ENCODE measurements around the gene LILRB3. TPM values are rescaled to one million over a fixed set of nuclear protein-coding genes. Genes with fewer than 3 reads are reported as not detected.
A peak's percentile ranks its signal among the peaks of the same experiment; 100 is the strongest.
"Not testable (repeated sequence)": the region's sequence is repeated elsewhere in the genome, so short reads cannot be mapped to it uniquely, and the experiment has no call there.

The LILRB3 gene
- polyA plus RNA-seq, 3 donors from 2014 or later: 0.21 to 2.7 (median 0.59) TPM

- H3K4me3 Mint-ChIP-seq: no peak overlapping the region
- H3K27me3 Mint-ChIP-seq (ENCODE audit: low read depth in 3 of 3): peaks cover 3 to 15% (median 7%) of the 10 kb centered on the region in 3 donors
Observed at GRCh38 chr19:54231077-54231931, 8.5 kb upstream of the LILRB3 start.

DNA sequence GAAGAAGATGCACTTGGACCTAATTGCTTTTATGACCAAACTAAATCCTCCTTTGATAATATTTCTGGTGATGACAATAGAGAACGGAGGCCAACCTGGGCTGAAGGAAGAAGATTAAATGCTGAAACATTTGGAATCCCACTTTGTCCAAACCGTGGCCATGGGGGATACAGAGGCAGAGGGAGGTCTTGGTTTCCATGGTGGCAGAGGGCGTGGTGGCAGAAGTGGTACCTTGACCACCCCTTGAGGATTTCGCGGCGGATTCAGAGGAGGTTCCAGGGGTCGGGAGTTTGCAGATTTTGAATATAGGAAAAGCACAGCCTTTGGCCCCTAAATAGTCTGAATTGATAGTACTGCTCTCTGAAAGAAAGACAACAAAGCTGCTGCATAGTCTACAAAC, 7.2 kb upstream of the LILRB3 start:
- Mint-ChIP-seq H3K36me3 (no peaks in the 10 kb centered on the region), H3K4me3 (no peak overlapping the region), H3K4me1 (peaks cover 0 to 4% of the 10 kb centered on the region in 2 donors), H3K27me3 (ENCODE audit: low read depth in 3 of 3) (peaks cover 3 to 15% (median 3%) of the 10 kb centered on the region in 3 donors), H3K27ac (no peak overlapping the region), H3K9me3 (peaks cover 0 to 2% (median 0%) of the 10 kb centered on the region in 6 donors)
- no peak for DNase-seq

More at GRCh38 chr19:54231077-54231931, 8.5 kb upstream of the LILRB3 start:
- H3K27ac Mint-ChIP-seq: peak overlapping the region in 1 of 6 donors; percentile 76
- peaks cover 0 to 4% of the 10 kb centered on the region in 2 donors for H3K4me1 Mint-ChIP-seq
- H3K9me3 Mint-ChIP-seq: peaks cover 0 to 2% (median 0%) of the 10 kb centered on the region in 6 donors
- H3K36me3 Mint-ChIP-seq: no peaks in the 10 kb centered on the region
- DNase-seq: peak; percentile 70 to 82 (median 82)

DNA sequence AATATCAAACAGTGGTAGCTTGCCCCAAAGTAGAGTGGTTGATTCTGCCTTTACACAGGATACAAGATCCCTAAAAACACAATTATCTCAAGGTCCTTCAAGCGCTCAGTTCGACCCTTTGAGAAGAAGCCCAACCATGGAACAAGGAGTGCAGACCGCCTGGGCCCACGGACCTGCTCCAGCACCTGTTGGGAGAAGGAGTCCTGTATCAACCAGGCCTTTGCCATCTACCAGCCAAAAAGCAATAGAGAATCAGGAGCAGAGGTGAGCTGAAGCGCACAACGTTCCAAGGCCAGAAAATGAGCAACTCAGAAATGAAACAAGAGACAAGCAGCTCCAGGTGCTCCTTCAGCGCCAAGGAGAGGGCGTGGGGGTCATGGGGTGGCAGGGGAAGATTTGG, 6.3 kb upstream of the LILRB3 start:
- Mint-ChIP-seq H3K27ac (no peak overlapping the region), H3K27me3 (ENCODE audit: low read depth in 3 of 3) (peaks cover 3 to 15% (median 3%) of the 10 kb centered on the region in 3 donors), H3K4me1 (peaks cover 0 to 4% of the 10 kb centered on the region in 2 donors), H3K9me3 (peaks cover 0 to 2% (median 0%) of the 10 kb centered on the region in 6 donors), H3K4me3 (no peak overlapping the region), H3K36me3 (no peaks in the 10 kb centered on the region)
- DNase-seq: no peak

- H3K9me3 Mint-ChIP-seq; H3K27me3 Mint-ChIP-seq (ENCODE audit: low read depth in 3 of 3); H3K4me1 Mint-ChIP-seq; H3K27ac Mint-ChIP-seq; H3K36me3 Mint-ChIP-seq; H3K4me3 Mint-ChIP-seq; DNase-seq: not testable (repeated sequence)
Observed at GRCh38 chr19:54224619-54225018, 1.8 kb upstream of the LILRB3 start.

- H3K9me3 Mint-ChIP-seq; H3K4me1 Mint-ChIP-seq; H3K4me3 Mint-ChIP-seq; H3K27me3 Mint-ChIP-seq (ENCODE audit: low read depth in 3 of 3); H3K27ac Mint-ChIP-seq; DNase-seq; H3K36me3 Mint-ChIP-seq: not testable (repeated sequence)
Observed at GRCh38 chr19:54223937-54224281, 1.1 kb upstream of the LILRB3 start.

DNA sequence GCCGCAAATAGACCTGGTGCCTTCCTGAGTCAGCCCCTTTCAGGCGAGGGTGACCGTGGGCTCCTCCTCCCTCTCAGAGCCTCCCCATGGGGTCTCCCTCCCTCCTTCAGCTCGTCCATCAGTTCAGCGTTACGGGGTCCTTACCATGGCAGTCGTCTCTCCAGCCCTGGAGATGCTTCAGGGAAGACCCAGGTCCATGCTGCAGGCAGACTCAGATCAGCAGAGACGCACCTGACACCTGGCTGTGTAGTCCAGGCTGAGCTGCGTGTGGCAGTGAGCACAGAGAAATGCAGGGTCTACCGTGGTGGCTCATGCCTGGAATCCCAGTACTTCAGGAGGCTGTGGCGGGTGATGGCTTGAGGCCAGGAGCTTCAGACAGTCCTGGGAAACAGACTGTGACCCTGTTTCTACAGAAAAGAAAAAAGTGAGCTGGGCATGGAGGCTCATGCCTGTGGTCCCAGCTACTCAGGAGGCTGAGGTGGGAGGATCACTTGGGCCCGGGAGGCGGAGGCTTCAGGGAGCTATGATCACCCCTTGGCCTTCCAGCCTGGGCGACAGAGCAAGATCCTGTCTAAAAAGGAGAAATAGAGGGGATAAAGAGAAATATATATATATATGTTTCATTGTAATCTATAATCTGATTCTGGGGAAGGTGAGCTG, 600 bp upstream of the LILRB3 start:
- peak overlapping the region in 1 of 6 donors; percentile 85 for H3K27ac Mint-ChIP-seq
- H3K27me3 Mint-ChIP-seq (ENCODE audit: low read depth in 3 of 3); DNase-seq; H3K9me3 Mint-ChIP-seq; H3K4me3 Mint-ChIP-seq; H3K36me3 Mint-ChIP-seq; H3K4me1 Mint-ChIP-seq: not testable (repeated sequence)

DNA sequence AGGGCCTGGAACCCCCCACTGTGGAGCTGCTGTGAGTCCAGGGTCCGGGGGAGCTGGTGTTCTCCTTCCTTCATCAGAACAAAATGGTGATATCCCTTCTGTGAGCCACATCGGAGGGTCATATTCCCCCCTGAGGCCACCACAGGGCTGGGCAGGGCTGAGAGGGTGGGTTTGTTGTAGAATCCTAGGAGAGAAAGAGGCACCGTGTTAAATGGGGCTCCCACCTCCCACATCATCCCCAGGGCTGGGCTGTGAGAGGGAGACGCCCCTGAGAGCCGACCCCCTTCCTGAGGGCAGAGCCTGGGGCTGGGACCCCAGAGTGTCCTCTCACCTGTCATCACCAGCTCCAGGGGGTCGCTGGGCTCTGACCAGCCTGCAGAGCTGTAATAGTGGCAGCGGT, 860 bp downstream of the LILRB3 start:
- not testable (repeated sequence) for H3K27me3 Mint-ChIP-seq (ENCODE audit: low read depth in 3 of 3); H3K27ac Mint-ChIP-seq; H3K36me3 Mint-ChIP-seq; H3K4me1 Mint-ChIP-seq; DNase-seq; H3K9me3 Mint-ChIP-seq; H3K4me3 Mint-ChIP-seq

DNA sequence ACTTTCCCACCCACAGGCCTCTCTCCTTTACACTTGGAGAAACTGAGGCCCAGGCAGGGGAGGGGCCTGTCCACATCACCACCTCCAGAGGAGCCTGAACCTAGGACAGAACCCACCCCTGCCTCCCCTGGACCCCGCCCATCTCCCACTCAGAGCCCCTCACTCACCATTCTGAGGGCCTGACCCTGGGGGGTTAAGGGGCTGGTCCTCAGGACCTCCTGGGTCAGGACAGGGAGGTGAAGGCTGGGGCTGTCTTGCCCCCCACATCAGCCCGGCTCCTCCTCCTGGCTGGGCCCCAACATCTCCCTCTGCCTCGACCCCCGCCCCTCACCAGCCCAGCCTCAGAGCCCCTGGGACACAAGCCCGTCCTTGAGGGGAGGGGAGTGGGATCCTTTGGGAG, 3.1 kb downstream of the LILRB3 start:
- not testable (repeated sequence) for H3K4me3 Mint-ChIP-seq; H3K36me3 Mint-ChIP-seq; H3K4me1 Mint-ChIP-seq; H3K27ac Mint-ChIP-seq; DNase-seq; H3K27me3 Mint-ChIP-seq (ENCODE audit: low read depth in 3 of 3); H3K9me3 Mint-ChIP-seq

- H3K36me3 Mint-ChIP-seq: peaks cover 0 to 5% (median 0%) of the 10 kb centered on the region in 3 donors
- no peak overlapping the region for H3K4me3 Mint-ChIP-seq
- peaks cover 2 to 3% (median 3%) of the 10 kb centered on the region in 3 donors for H3K27me3 Mint-ChIP-seq (ENCODE audit: low read depth in 3 of 3)
- H3K9me3 Mint-ChIP-seq: no peaks in the 10 kb centered on the region
- no peak for DNase-seq
- H3K4me1 Mint-ChIP-seq: no peaks in the 10 kb centered on the region
- H3K27ac Mint-ChIP-seq: no peak overlapping the region
Observed at GRCh38 chr19:54218960-54219661, 3.7 kb downstream of the LILRB3 start.

DNA sequence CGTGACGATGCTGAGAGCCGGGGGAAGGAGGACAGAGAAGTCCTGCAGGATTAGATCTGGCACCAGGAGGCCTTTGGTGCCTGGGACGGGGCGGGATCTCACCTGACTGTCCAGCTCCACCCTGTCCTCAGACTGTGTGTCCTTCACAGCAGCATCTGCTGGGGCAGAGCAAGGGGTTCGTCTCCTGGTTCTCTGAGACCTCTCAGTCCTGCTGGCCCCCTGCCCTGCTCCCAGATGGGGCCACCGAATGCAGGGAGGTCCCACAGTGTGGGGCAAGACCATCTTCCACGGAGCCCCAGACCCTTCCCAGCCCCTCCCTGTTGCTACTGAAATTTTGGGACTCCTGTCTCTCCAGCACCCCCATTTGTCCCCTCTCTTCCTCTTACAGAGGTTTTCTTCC, 4.5 kb downstream of the LILRB3 start:
- peaks cover 0 to 5% (median 0%) of the 10 kb centered on the region in 3 donors for H3K36me3 Mint-ChIP-seq
- peaks cover 1 to 2% (median 2%) of the 10 kb centered on the region in 3 donors for H3K27me3 Mint-ChIP-seq (ENCODE audit: low read depth in 3 of 3)
- DNase-seq: no peak
- H3K27ac Mint-ChIP-seq: no peak overlapping the region
- no peak overlapping the region for H3K4me3 Mint-ChIP-seq
- H3K9me3 Mint-ChIP-seq: no peaks in the 10 kb centered on the region
- no peaks in the 10 kb centered on the region for H3K4me1 Mint-ChIP-seq

GRCh38 chr19:54217517-54218247, 5.1 kb downstream of the LILRB3 start:
- H3K27me3 Mint-ChIP-seq (ENCODE audit: low read depth in 3 of 3); H3K4me3 Mint-ChIP-seq; H3K4me1 Mint-ChIP-seq; DNase-seq; H3K9me3 Mint-ChIP-seq; H3K36me3 Mint-ChIP-seq: not testable (repeated sequence)
- peak overlapping the region in 1 of 6 donors; percentile 39 for H3K27ac Mint-ChIP-seq

GRCh38 chr19:54216869-54217268, 5.9 kb downstream of the LILRB3 start:
- peaks cover 0 to 1% (median 0%) of the 10 kb centered on the region in 3 donors for H3K27me3 Mint-ChIP-seq (ENCODE audit: low read depth in 3 of 3)
- H3K4me1 Mint-ChIP-seq: peaks cover 0 to 5% of the 10 kb centered on the region in 2 donors
- no peak overlapping the region for H3K27ac Mint-ChIP-seq
- DNase-seq: no peak
- no peak overlapping the region for H3K4me3 Mint-ChIP-seq
- H3K9me3 Mint-ChIP-seq: no peaks in the 10 kb centered on the region
- H3K36me3 Mint-ChIP-seq: peaks cover 0 to 5% (median 0%) of the 10 kb centered on the region in 3 donors

DNA sequence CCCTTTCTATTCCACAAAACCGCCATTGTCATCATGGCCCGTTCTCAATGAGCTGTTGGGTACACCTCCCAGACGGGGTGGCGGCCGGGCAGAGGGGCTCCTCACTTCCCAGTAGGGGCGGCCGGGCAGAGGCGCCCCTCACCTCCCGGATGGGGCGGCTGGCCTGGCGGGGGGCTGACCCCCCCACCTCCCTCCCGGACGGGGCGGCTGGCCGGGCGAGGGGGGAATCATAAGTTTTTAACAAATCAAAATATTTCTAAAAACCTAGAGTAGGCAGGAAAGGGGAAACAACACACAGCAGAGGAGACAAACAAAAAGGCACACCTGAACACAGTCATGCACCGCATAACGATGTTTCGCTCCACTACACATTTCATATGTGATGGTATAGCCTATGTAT, 8.1 kb downstream of the LILRB3 start:
- not testable (repeated sequence) for H3K27ac Mint-ChIP-seq, H3K4me3 Mint-ChIP-seq, H3K36me3 Mint-ChIP-seq, DNase-seq, H3K9me3 Mint-ChIP-seq
- peaks cover 18 to 24% of the 10 kb centered on the region in 2 donors for H3K4me1 Mint-ChIP-seq
- peaks cover 2 to 17% (median 3%) of the 10 kb centered on the region in 3 donors for H3K27me3 Mint-ChIP-seq (ENCODE audit: low read depth in 3 of 3)
